ENCODE results near the gene CMIP. TPM values are rescaled to one million over a fixed set of nuclear protein-coding genes. Genes with fewer than 3 reads are reported as not detected.

Gene CMIP
- total RNA-seq, 1 donor from 2014 or later, result 6.6 TPM

DNA sequence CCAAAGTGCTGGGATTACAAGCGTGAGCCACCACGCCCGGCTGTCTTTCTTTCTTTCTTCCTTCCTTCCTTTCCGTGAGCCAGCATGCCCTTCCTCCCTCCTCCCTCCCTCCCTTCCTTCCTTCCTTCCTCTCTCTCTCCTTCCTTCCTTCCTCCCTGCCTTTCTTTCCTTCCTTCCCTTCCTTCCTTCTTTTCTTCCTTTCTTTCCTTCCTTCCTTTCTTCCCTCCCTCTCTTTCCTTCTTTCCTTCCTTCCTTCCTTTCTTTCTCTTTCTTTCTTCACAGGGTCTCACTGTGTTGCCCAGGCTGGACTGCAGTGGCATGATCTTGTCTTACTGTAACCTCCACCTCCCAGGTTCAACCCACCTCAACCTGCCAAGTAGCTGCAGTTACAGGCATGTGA is 283.8 kb downstream of the CMIP start:
- no peak overlapping the region for H3K4me3 ChIP-seq
- H2AFZ ChIP-seq (replicated peaks), result no peak overlapping the region
- peaks cover 41% of the 10 kb centered on the region for H3F3A ChIP-seq (ENCODE audit: low read depth)
- H3K4me2 ChIP-seq, result no peak overlapping the region
- H3K36me3 ChIP-seq, result no peaks in the 10 kb centered on the region
- no peaks in the 10 kb centered on the region for H3K36me3 Mint-ChIP-seq
- DNase-seq (ENCODE audit: low spot score), result no peak
- H3K4me1 ChIP-seq, result peaks cover 22% of the 10 kb centered on the region
- H3K9me3 ChIP-seq (ENCODE audit: low read depth), result no peaks in the 10 kb centered on the region
- no peak overlapping the region for H3K27ac Mint-ChIP-seq
- TF ChIP-seq EZH2 (IDR thresholded peaks at IDR 0.05) (no peak), EZH2phosphoT487 (IDR thresholded peaks at IDR 0.05) (no peak)
- TF ChIP-seq, protein P1, sequence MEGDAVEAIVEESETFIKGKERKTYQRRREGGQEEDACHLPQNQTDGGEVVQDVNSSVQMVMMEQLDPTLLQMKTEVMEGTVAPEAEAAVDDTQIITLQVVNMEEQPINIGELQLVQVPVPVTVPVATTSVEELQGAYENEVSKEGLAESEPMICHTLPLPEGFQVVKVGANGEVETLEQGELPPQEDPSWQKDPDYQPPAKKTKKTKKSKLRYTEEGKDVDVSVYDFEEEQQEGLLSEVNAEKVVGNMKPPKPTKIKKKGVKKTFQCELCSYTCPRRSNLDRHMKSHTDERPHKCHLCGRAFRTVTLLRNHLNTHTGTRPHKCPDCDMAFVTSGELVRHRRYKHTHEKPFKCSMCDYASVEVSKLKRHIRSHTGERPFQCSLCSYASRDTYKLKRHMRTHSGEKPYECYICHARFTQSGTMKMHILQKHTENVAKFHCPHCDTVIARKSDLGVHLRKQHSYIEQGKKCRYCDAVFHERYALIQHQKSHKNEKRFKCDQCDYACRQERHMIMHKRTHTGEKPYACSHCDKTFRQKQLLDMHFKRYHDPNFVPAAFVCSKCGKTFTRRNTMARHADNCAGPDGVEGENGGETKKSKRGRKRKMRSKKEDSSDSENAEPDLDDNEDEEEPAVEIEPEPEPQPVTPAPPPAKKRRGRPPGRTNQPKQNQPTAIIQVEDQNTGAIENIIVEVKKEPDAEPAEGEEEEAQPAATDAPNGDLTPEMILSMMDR (IDR thresholded peaks at IDR 0.05), result no peak
- no peaks in the 10 kb centered on the region for H3K9me3 Mint-ChIP-seq
- no peak overlapping the region for H3K4me3 Mint-ChIP-seq
- no peaks in the 10 kb centered on the region for H3K27me3 ChIP-seq
- peaks cover 7% of the 10 kb centered on the region for H3K27me3 Mint-ChIP-seq (ENCODE audit: insufficient read depth, low read depth)
- H3K79me2 ChIP-seq (ENCODE audit: low read depth), result no peaks in the 10 kb centered on the region
- H3K4me1 Mint-ChIP-seq, result peaks cover 36% of the 10 kb centered on the region
- H3K27ac ChIP-seq, result no peak overlapping the region
- H4K20me1 ChIP-seq (ENCODE audit: low read depth), result no peaks in the 10 kb centered on the region
- H3K9ac ChIP-seq, result no peak overlapping the region

DNA sequence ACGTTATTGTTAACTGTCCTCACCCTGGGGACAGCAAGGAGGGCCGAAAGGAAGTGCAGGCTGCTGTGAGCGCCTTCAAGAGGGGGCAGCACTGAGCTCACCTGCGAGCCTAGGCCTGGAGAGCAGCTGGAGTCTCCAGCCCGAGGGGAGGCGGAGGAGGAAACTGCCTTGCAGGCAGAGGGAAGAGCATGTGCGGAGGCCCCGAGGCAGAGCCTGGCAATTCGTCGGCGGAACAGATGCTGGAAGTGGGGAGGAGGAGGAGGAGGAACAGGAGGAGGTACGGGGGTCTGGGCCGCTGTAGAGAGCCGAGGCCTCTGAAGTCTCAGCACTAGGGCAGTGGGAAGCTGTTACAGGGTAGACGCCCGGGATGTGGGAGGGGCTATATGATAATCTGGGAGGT is 284.8 kb downstream of the CMIP start:
- Mint-ChIP-seq H3K27me3 (ENCODE audit: insufficient read depth, low read depth) (peaks cover 7% of the 10 kb centered on the region), H3K36me3 (no peaks in the 10 kb centered on the region), H3K4me3 (peak overlapping the region; percentile 70), H3K27ac (peak overlapping the region; percentile 32), H3K9me3 (no peaks in the 10 kb centered on the region), H3K4me1 (peaks cover 34% of the 10 kb centered on the region)
- H3K79me2 ChIP-seq (ENCODE audit: low read depth), result no peaks in the 10 kb centered on the region
- no peaks in the 10 kb centered on the region for H3K27me3 ChIP-seq
- H3K4me3 ChIP-seq, result no peak overlapping the region
- DNase-seq (ENCODE audit: low spot score), result peak; percentile 60
- H3K36me3 ChIP-seq, result no peaks in the 10 kb centered on the region
- H3K27ac ChIP-seq, result no peak overlapping the region
- peaks cover 35% of the 10 kb centered on the region for H3F3A ChIP-seq (ENCODE audit: low read depth)
- no peak overlapping the region for H3K9ac ChIP-seq
- no peaks in the 10 kb centered on the region for H4K20me1 ChIP-seq (ENCODE audit: low read depth)
- no peak overlapping the region for H2AFZ ChIP-seq (replicated peaks)
- H3K4me1 ChIP-seq, result peaks cover 22% of the 10 kb centered on the region
- no peaks in the 10 kb centered on the region for H3K9me3 ChIP-seq (ENCODE audit: low read depth)
- TF ChIP-seq EZH2 (IDR thresholded peaks at IDR 0.05), result no peak
- TF ChIP-seq, protein P1 (IDR thresholded peaks at IDR 0.05), result peak; percentile 34
- H3K4me2 ChIP-seq, result no peak overlapping the region

DNA sequence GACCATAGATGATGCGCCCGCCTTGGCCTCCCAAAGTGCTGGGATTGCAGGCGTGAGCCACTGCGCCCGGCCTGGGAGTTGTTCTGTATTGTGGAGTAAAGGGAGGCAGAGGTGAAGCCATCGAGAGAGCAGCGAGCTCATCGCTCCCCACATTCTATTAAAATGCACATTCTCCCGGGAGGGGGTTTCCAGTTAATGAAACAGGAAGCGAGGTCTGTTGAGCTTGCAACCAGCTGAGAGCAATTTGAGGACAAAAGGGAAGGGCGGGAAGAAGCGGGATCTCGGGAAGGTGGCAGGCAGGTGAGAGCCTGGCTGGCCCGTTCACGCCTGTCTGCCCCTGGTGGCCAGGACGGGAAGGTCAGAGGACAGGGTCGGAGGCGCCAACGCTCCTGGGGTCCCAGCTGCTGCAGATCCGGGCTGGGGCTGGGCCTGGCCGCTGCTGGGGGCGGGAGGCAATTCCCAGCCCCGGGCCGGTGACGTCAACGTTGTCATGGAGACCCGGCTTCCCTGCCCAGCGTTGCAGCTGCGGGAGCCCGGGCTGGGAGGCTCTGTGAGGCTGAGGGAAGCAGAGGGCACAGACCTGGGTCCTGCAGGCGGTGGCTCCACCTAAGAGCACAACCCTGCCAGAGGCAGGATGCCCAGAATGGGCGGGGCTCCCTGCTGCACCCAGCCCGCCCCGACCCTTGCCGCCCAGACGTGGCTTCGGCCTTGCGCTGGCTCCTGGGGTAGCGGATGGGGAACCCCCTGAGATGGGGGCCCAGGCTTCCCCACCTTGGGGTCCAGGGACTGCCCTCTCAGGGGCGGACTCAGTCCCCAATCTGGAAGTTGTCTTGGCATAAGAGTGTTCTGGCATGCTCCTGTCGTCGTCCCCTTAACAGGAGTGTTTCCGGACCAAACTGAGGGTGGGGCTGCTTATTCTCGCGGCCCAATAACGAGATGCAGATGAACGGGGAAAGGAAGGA is 285.8 kb downstream of the CMIP start:
- Histone ChIP-seq H2AFZ (replicated peaks) (peak overlapping the region; percentile 60), H3K4me3 (peak overlapping the region; percentile 34), H3K27me3 (no peaks in the 10 kb centered on the region), H3K27ac (no peak overlapping the region), H3K4me1 (peaks cover 16% of the 10 kb centered on the region), H3K4me2 (peak overlapping the region; percentile 75), H3K36me3 (no peaks in the 10 kb centered on the region), H3K79me2 (ENCODE audit: low read depth) (no peaks in the 10 kb centered on the region), H3F3A (ENCODE audit: low read depth) (peaks cover 27% of the 10 kb centered on the region), H3K9me3 (ENCODE audit: low read depth) (no peaks in the 10 kb centered on the region), H3K9ac (no peak overlapping the region), H4K20me1 (ENCODE audit: low read depth) (no peaks in the 10 kb centered on the region)
- Mint-ChIP-seq H3K9me3 (no peaks in the 10 kb centered on the region), H3K4me3 (peak overlapping the region; percentile 79), H3K4me1 (peaks cover 28% of the 10 kb centered on the region), H3K36me3 (no peaks in the 10 kb centered on the region), H3K27ac (peak overlapping the region; percentile 97), H3K27me3 (ENCODE audit: insufficient read depth, low read depth) (peaks cover 8% of the 10 kb centered on the region)
- TF ChIP-seq, protein P1 (IDR thresholded peaks at IDR 0.05), result peak; percentile 79
- TF ChIP-seq EZH2 (IDR thresholded peaks at IDR 0.05) (no peak), EZH2phosphoT487 (IDR thresholded peaks at IDR 0.05) (no peak)
- DNase-seq (ENCODE audit: low spot score), result peak; percentile 96

Data from neural progenitor cell (in vitro differentiated cells).